Prostate gland (tissue), 2 donors: ENCODE results near the gene SPRED2. TPM values are rescaled to one million over a fixed set of nuclear protein-coding genes. Genes with fewer than 3 reads are reported as not detected.

ENCODE experiments used
- DNase-seq: peaks from one replicate; pipeline ENCODE4 v3.0.0-alpha.2; 2019; ENCODE audit warnings: low spot score
- H3K27ac ChIP-seq, 2 donors: fragments of 200-600 bp; sonication (generic); 2 replicates each; pipeline ENCODE4 v1.5.1; 2017 to 2019
- H3K27me3 ChIP-seq: fragments of 200-600 bp; sonication (generic); replicated peaks from 2 replicates; pipeline ENCODE4 v1.5.1; 2019; ENCODE audit not compliant: insufficient read depth
- H3K36me3 ChIP-seq, 2 donors: fragments of 200-600 bp; sonication (generic); 1 replicate in 1 of 2; 2 replicates in 1 of 2; pipeline versions ENCODE4 v1.5.1 to v1.8.1; 2017 to 2019
- H3K4me1 ChIP-seq: fragments of 200-600 bp; sonication (generic); replicated peaks from 2 replicates; pipeline ENCODE4 v1.5.1; 2019
- H3K4me3 ChIP-seq, 2 donors: fragments of 200-600 bp; sonication (generic); 2 replicates each; pipeline ENCODE4 v1.5.1; 2017 to 2019
- H3K9me3 ChIP-seq: fragments of 200-600 bp; sonication (generic); 2 replicates; pipeline ENCODE4 v1.5.1; 2017
- CTCF ChIP-seq, 4 experiments: fragments of 200-600 bp in 2 of 4; fragments of 450-650 bp in 2 of 4; sonication (generic) in 2 of 4; IDR thresholded peaks; 1 replicate in 3 of 4; 2 replicates in 1 of 4; pipeline ENCODE4 v1.5.1; 2016 to 2019; ENCODE audit warnings: antibody characterized with exemption in 4 of 4, mild to moderate bottlenecking in 2 of 4, moderate library complexity in 2 of 4
- POLR2A ChIP-seq: fragments of 450-650 bp; IDR thresholded peaks from one replicate; pipeline ENCODE4 v1.6.1; 2016; ENCODE audit warnings: antibody characterized with exemption, mild to moderate bottlenecking
- POLR2AphosphoS5 ChIP-seq: sonication (generic); formaldehyde crosslinking; IDR thresholded peaks from one replicate; pipeline ENCODE4 v1.6.1; 2017; ENCODE audit warnings: antibody characterized with exemption
- WGBS: methylation state at CpG from one replicate; pipeline ENCODE4 v1.1.5; 2018; 5-methylcytosine and 5-hydroxymethylcytosine counted together
- intact Hi-C: fragments of 100-400 bp; cut with DNase I; formaldehyde crosslinking; loops from one replicate; pipeline ENCODE4 v1.14.2; 2022
- total RNA-seq, 2 donors: library from RNA; depleted of rRNA; stranded (reverse); fragments of >200 nt; gene quantifications; one replicate each; pipeline ENCODE4 v1.1.0, GENCODE V29; 2016

The SPRED2 gene
- total RNA-seq, 2 donors from 2014 or later = 23.7 to 27.1 TPM

GRCh38 chr2:65353046-65353445 is 79.4 kb downstream of the SPRED2 start:
- no peak for TF ChIP-seq CTCF (IDR thresholded peaks at IDR 0.05)
- no peak for TF ChIP-seq POLR2A
- no peak for TF ChIP-seq POLR2AphosphoS5
- H3K9me3 ChIP-seq = no peaks in the 10 kb centered on the region
- DNase-seq = no peak
- intact Hi-C loops = no loop called here
- WGBS = 98% methylated on average over 4 of the region's 4 CpGs
- H3K4me1 ChIP-seq = no peaks in the 10 kb centered on the region
- H3K36me3 ChIP-seq = no peaks in the 10 kb centered on the region
- no peak overlapping the region for H3K27ac ChIP-seq
- no peak overlapping the region for H3K4me3 ChIP-seq
- no peaks in the 10 kb centered on the region for H3K27me3 ChIP-seq

- no peak for TF ChIP-seq CTCF (IDR thresholded peaks at IDR 0.05)
- Histone ChIP-seq H3K4me3 (no peak overlapping the region), H3K36me3 (no peaks in the 10 kb centered on the region), H3K27me3 (no peaks in the 10 kb centered on the region), H3K9me3 (no peaks in the 10 kb centered on the region), H3K27ac (no peak overlapping the region), H3K4me1 (no peaks in the 10 kb centered on the region)
- 45% methylated on average over 9 of the region's 9 CpGs for WGBS
- intact Hi-C loops = no loop called here
- DNase-seq = no peak
These were observed 80.3 kb downstream of the SPRED2 start for GRCh38 chr2:65351948-65352595.

GRCh38 chr2:65351234-65351947 is 81.0 kb downstream of the SPRED2 start:
- TF ChIP-seq POLR2A (no peak), CTCF (IDR thresholded peaks at IDR 0.05) (no peak), POLR2AphosphoS5 (no peak)
- no peaks in the 10 kb centered on the region for H3K4me1 ChIP-seq
- H3K36me3 ChIP-seq = no peaks in the 10 kb centered on the region
- intact Hi-C loops = no loop called here
- H3K4me3 ChIP-seq = no peak overlapping the region
- H3K9me3 ChIP-seq = no peaks in the 10 kb centered on the region
- no peak for DNase-seq
- no peaks in the 10 kb centered on the region for H3K27me3 ChIP-seq
- H3K27ac ChIP-seq = no peak overlapping the region
- WGBS = 59% methylated on average over 10 of the region's 10 CpGs

GRCh38 chr2:65350651-65351056 is 81.7 kb downstream of the SPRED2 start:
- DNase-seq = no peak
- Histone ChIP-seq H3K36me3 (no peaks in the 10 kb centered on the region), H3K4me3 (no peak overlapping the region), H3K27ac (no peak overlapping the region), H3K4me1 (no peaks in the 10 kb centered on the region), H3K9me3 (no peaks in the 10 kb centered on the region), H3K27me3 (no peaks in the 10 kb centered on the region)
- WGBS = 63% methylated on average over 6 of the region's 6 CpGs
- intact Hi-C loops = no loop called here
- TF ChIP-seq CTCF (IDR thresholded peaks at IDR 0.05) (peak in 1 of 4 experiments; percentile 15), POLR2AphosphoS5 (no peak), POLR2A (no peak)

- peak; percentile 28 for DNase-seq
- WGBS = 39% methylated on average over 4 of the region's 4 CpGs
- H3K36me3 ChIP-seq = no peaks in the 10 kb centered on the region
- H3K4me1 ChIP-seq = no peaks in the 10 kb centered on the region
- no peaks in the 10 kb centered on the region for H3K27me3 ChIP-seq
- no peak overlapping the region for H3K4me3 ChIP-seq
- H3K27ac ChIP-seq = no peak overlapping the region
- no peak for TF ChIP-seq CTCF (IDR thresholded peaks at IDR 0.05)
- TF ChIP-seq POLR2A = no peak
- intact Hi-C loops = no loop called here
- H3K9me3 ChIP-seq = no peaks in the 10 kb centered on the region
These were observed 82.5 kb downstream of the SPRED2 start for GRCh38 chr2:65349863-65350262.
